Stimulated activated CD8-positive, alpha-beta memory T cell treated with anti-CD3 and anti-CD28 coated beads, Interleukin-2, amount 100 ng/mL, for 48 hours (primary cell): Measurements from ENCODE around the gene NCKAP5.

Experiments used
- DNase-seq, 2 donors: peaks; one replicate each; pipeline ENCODE4 v3.0.0-alpha.2; 2020; ENCODE audit warnings: low read depth in 2 of 2

Gene NCKAP5

DNA sequence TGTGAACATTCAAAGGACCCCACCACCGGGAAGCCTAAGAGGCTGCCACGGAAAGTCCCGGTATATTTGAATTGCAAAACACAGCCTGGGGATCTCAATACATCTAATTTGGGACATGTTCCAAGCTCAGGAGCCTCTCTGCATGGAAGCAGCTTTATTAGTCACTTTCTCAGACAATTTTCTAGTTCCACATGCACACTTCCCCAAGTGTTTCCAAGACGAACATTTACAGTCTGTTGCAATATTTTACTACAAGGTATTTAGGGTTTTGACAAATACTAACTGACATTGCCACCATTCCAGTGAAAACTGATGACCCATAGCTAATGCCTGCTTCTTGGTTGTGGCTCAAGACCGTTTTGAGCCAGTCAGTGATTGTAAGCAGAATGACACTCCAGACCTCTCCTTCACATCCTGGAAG lies 145.3 kb downstream of the NCKAP5 start:
- no peak for DNase-seq

DNA sequence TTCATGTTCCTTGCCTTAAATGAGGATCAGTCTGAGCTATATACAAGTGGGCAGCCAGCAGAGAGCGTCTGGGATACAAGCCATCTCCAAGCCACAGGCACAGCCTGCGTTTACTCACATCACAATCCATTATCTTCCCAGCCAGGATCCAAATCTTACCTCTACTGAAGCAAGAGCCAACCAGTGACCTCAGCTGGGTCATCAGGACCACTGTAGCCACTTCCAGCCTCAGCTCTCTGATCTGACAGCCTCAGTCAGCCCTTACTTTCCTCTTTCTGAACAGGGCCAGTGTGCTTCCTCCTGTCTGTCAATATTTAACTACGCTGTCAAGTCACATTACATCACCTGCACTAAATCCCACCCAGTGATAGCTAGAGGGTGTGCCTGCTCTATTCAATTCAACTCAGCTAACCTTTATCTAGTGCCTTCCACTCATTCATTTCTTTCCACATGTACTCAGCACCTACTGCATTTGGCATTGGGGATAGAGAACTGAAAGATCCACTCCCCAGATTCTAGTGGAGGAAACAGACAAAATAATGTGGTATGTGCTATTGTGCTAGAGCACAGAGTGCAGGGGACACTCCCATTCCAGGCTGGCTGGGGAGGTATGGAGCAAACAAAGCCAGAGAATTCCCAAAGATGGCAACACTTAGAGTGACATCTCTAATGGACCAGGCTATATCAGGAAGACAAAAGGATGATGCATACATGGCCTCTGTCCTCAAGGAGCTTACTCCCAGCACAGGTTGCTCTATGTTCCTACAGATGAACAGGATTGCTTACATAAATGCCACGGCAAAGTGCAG lies 146.5 kb downstream of the NCKAP5 start:
- no peak for DNase-seq

DNA sequence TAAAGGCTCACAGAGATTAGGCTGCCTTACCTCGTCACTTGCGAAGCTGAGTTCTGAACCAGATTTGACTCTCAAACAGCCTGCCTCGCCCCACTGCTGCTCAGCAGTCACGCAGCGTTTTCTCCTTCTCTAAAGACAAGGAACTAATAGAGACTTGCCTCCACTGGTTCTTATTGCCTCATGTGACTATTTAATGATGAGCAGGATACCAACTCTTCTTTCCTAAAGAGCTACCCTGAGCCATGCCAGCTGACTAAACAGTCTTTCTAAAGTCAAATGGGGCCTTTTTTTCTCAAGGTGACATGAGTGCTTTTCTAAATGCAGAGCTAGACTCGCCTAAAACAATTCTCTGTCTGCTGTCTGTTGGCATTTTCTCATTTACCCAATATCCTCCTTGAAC lies 147.5 kb downstream of the NCKAP5 start:
- no peak for DNase-seq

DNA sequence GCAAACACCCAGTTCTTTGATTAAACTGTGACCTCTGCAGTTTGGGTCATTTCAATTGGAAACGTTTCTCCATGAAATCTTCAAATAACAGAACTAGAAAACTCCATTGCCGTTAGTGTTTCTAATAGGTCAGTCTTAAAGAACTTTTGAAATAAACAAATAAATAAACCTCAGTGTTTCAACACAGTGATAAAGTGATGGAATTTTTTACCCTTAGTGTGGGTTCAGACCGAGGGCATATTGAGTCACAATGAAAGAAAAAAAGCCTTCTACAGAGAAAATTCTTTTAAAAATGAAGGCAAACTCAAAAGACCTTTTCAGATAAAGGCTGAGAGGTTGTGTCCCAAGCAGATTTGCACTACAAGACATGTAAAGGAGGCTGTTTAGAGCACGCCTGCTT lies 149.6 kb downstream of the NCKAP5 start:
- DNase-seq: no peak

DNA sequence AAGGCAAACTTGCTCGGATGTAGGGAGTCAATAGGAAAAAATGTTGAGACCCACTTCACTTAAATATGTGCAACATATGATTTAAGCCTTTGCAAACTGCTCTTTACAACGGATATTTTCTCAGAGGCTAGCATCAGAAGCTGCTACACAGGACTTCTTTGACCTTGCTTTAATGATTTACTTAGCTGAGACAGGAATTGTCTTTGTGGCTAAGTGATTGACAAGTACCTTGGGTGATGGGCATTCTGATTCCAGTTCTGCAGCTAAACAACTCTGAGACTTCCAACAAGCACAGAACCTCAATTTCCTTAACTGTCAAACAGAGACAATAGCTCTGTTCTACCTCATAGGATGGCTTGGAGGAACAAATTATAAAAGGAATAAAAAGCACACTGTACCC lies 150.2 kb downstream of the NCKAP5 start:
- no peak for DNase-seq

DNA sequence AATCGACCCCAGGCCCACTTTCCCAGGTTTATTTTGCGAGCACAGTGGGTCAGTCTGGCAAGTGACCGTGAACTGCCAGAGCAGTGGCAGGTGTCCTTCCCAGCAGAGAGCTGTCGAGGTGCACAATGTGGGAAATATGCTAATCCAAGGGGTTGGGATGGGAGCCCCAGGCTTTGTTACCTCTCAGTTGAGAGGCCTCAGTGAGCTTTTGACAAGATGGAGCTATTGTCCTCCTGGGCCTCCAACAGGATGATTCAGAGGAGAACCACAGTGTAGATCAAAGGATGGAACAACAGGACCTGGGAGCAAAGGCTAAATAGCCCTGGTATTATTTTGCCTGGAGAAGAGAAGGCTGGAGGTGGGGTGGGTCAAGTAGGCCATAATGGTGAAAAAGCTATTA lies 150.8 kb downstream of the NCKAP5 start:
- DNase-seq: no peak

DNA sequence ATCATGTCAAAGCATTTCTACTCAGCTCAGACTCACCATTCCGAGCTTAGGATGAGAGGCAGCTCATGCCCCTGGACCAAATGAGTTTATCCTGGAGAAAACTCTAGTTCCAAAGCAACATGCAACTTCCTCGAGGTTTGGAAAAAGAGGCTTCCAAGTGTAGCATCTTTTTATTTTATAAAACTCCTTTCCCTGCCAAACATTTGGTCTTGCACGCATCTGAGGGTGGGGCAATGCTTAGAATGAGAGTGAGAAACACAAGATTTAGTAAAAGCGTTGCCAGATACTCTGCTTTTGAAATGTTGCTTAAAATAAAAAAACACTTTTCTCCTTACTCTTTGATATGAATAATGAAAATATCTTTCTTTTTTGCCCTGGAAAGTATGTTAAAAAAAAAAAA lies 151.5 kb downstream of the NCKAP5 start:
- no peak for DNase-seq

DNA sequence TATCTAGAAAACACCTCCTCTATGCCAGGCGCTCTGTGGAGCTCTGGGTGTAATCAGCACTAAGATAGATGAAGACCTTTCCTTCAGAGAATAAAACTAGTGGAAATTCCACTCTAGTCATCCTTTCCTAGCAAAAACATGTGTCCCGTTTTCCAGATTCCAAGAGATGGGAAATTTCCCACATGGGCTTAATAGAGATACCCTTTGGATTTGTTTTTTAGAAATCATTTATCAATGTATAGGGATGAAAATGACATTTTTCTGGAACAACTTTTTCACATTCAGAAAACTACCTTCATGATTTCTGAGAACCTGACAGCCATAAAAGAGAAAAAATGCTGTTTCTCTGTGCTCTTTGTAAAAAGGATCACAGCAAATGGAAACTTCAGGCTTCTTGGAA lies 152.1 kb downstream of the NCKAP5 start:
- DNase-seq: no peak

DNA sequence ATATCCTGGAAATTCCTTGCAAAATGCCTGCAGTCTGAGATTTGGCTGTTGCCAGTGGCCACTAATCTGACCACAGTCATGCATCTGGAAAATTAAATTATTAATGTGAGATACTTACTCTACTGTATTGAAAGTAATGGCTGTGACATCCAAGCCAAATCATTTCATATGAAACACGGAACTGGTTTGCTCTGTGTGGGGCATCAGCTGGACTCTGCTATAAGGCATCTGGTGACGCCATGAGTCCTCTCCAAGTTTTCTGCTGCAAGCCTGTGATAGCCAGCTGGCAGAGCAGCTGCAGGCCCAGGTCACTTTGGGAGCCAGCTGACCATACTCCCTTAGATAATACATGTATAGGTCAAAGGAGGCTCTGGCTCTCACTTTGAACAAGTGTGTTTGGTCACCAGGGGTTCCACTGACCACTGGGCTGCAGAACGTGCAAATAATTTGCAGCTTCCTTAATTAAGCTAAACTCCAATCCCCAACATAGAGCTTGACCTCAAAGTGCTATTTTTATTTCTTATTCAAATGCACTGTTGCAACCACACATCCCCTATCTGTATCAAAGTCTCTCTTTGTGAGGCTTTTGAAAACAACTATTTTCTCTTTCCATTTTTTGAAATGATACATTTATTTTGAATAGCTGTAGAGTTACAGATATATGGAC lies 152.9 kb downstream of the NCKAP5 start:
- DNase-seq: no peak

DNA sequence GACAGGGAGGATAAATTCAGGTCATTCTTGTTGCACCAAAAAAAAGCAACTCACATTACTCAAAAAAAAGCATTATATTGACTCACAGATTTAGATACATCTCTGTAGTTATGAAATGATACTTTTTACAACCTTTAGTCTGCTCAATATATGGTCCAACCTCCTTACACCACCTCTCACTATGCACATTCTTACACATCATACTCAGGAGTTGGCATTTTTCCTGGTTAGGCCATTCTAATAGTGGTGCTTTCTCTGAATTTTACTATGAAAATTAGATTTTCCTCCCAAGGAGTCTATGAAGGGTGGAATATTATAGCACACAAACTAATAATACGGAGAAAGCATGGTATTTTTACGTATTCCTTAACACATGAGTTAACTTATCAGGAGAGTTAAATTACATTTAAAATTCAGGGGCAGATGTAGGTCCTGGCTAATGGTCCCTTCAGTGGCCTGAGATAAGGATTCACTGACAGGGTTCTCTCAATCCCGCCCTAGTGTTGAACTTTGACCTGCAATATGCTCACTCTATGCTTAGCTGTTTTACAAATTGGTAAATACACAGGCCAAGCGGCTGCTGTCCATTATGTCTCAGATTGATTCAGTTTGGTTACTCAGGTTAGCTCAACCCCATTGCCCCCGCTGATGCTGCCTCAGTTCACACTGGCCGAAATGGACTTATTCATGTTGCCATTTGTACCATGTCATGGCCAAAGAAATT lies 153.6 kb downstream of the NCKAP5 start:
- no peak for DNase-seq

DNA sequence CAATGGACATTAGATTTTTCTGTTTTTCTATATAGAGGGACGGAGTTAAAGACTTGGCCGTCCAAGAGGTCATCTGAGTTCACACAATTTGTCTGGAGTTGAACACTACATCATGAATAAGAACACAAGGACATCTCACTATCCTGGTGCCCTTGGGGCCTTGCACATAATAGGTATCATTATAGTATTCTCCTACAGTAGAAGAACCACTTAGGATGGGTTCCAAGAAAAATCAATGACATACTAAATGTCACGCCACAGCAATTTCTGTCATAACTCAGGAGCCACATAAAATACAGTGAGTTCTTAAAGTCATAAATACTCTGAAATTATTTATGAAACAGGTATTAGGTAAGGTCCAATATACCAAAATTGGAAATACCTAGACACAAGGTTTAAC lies 154.4 kb downstream of the NCKAP5 start:
- DNase-seq: no peak

DNA sequence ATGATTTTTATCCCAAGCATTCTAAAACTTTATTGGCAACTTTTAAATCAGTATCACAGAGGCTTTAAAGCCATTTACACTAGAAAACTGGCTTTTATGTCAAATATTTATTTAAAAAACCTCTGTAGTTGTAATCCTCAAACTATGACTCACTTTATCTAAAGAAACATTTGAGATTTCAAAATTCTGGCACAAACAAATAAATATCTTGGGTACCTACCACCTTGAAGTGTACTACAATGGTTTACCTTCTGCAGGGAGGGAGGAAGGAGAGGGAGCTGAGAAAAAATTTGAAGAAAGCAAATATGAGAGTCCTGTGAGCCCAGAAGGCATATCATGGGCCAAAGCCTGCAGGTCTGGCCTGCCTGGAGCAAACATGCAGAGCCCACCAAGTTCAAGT lies 155.6 kb downstream of the NCKAP5 start:
- no peak for DNase-seq

DNA sequence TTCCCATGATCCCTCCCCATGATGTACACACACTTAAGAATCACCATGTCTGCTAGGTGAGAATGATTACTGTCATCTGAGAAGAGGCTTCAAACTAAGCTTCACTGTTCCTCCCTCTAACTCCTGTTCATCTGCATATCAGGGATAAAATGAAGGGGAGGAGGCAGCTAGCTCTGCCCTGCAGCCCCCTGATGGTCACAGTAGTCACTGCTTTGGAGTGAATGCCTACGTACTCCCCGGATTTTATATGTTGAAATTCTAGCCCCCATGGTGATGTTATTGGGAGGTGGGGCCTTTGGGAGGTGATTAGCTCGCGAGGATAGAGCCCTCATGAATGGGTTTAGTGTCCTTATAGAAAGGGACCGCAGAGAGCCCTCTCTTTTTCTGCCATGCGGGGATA lies 156.4 kb downstream of the NCKAP5 start:
- DNase-seq: no peak

DNA sequence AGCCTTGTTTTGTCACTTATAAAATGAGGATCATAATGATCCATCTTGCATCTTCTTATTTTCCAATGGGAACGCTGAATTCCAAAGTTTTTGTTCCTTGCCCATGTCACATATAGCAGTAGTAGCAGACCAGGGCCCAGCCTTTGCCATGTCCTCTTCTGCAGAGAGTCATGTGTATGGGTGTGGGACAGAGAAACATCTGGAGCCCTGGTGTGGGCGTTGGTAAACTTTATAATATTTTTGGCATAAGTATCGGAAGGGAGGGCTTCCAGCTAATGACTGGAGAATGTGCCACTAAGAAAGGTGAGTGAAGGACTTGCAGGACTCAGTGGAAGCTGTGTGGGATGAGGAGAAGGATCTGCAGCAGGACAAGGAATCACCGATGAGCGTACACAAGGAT lies 157.2 kb downstream of the NCKAP5 start:
- DNase-seq: no peak

DNA sequence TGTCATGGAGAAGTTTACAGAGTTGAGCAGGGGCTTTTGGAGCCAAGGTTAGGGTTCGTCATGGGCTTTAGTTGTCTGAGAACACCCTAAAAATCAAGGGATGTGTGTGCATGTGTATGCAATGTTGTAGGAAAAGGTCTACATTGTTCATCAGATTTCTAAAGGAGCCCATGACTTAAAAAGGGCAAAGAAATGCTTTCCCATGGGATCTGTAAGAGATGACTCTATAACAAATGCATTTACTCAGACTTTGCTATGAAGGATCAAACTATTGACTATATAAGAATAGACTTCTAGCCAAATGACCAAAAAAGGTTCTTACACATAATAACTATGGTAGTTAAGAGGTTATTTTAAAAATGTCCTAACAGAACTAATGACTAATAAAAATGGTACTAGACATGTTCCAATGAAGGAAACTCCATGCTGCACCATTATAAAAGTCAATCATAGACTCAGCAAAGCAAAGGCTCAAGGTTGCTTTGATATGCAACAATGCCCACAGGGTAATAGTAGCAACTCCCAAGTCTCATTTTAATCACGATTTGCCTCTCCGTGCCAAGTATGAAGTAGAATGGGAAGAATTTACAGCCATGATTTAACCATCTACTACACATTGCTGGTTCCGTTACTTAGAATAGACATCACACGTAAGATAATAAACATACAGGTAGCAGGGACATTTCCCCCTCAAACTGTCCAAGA lies 158.5 kb downstream of the NCKAP5 start:
- DNase-seq: no peak

DNA sequence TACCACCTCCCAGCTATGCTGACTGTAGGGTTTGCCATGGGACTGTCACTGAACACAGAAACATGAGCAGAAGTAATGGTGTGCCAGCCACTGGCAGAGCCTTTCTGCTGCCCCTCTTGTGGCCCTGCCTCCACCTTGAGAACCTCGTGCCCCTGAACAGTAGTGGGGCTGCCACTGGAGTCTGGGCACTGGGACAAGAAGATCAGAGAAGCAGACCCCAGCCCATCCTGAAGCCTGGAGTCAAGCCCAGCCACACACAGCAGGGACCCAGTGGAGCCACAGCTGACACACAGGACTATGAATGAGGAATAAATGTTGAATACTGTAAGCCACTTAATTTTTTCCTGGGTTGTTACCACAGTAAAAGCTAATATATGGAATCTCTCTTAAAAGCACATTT lies 159.6 kb downstream of the NCKAP5 start:
- no peak for DNase-seq

DNA sequence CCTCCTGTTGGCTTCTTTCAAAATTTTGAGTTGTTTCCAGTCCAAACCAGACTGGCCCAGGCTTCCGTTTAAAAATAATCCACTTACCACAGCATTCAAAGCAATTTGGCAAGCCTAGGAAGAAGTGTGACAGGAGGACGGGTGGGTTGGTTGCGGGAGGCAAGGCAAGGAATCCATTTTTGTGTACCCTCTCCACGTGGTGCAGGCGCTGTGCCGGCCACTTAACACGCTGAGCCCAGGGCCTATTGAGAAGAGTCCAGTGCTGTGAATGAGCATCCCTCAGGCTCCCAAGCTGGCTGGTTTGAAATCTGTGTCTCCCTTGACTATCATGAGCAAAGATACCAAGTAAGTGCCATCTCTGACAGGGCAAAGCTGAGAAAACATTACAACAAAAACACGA lies 160.9 kb downstream of the NCKAP5 start:
- DNase-seq: no peak

DNA sequence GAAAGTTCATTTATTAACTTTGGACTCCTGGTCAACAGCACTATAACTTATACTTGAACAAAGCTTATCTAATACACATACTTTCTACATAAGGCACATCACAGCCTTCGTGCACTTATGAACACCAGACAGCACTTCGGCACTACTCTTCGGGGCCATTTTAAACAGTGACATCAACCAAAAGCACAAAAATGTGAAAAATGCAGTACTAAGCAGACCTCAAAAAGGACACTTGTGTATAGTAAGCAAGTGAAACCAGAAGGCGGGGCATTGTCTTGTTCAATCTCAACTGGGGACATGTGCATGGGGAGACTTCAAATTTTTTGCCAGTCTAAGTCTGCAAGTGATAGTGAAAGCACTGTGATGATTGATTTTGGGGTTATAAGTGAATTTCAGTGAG lies 163.0 kb downstream of the NCKAP5 start:
- no peak for DNase-seq

DNA sequence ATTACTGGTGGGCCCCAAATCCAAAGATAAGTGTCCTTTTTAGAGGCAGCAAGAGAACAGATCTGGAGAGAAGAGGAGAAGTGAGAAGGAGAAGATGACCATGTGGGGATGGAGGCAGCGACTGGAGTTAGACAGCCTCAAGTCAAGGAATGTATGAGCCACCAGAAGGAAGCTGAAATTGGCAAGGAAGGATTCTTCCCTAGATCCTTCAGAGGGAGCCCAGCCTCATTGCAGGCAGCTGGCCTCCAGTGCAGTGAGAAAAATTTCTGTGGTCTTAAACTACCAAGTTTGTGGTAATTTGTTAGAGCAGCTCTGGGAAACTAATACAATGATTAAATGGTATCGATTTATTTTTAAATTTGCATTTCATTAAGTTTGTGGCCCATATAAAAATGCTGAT lies 167.9 kb downstream of the NCKAP5 start:
- no peak for DNase-seq

DNA sequence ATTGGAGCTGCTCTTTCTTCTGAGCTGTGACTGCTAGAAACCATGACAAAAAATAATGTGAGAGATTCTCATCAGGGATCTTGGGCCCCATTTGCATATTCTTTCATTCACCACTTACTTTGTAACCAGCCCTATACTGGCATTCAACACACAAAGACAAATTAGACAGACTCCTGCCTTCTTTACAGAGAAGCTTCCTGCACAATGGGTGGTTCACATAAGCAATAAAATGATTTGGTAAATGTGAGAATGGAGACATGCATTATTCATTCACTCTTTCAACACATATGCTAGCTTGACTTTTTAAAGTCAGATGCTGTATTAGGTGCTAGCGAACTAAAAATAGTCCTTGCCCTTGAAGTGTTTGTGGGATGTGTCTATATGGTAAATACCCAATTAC lies 174.4 kb downstream of the NCKAP5 start:
- no peak for DNase-seq

DNA sequence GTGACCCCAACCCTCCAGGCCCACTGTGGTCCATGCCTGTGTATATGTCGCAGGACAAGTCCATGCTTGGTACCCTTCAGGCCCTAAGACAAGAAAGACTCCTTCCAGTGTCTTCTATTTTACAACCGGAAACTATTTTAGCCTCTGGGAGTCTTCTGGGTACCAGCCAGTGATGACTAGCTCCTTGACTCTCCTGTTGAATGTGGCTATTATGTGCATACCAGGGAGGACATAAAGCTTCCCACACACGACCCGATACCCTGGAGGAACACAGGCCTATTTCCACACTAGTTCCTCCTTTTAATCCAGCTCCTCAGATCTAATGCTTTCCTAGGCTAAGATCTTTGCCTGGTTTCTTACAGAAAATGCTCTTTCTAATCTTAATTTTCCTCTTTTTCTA lies 178.1 kb downstream of the NCKAP5 start:
- DNase-seq: no peak

DNA sequence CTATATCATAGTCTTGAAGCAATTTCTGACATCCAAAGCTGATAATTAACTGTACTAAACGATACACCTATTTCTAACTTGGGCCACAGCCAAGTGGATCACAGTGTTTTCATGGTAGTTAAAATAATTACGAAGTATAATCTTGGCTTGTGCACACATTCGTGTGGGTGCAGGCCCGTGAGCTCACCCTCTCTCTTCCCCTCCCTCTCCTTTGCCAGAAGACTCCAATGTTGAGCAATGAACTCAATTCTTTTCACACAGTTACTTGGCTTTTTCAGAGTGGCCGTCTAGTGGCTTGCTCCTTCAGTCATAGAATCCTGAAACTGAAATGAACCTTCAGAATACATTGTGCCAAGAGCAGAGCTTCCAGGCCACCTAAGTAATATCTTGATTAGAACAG lies 178.7 kb downstream of the NCKAP5 start:
- DNase-seq: no peak
